LNCaP clone FGC (cell line): ENCODE data around the gene ZNHIT2.
A peak's percentile ranks its signal among the peaks of the same experiment; 100 is the strongest.

ENCODE experiments used
- DNase-seq: peaks from one replicate; pipeline ENCODE4 v3.0.0-alpha.2; 2011; ENCODE audit warnings: low read depth
- H3K4me3 ChIP-seq: 2 replicates; pipeline ENCODE4 v1.5.1; 2011; ENCODE audit warnings: mild to moderate bottlenecking, low read depth, low read length, control low read depth
- TF ChIP-seq, protein P1 (sequence below): IDR thresholded peaks from 2 replicates; pipeline ENCODE4 v1.5.1; 2012; ENCODE audit warnings: mild to moderate bottlenecking; ENCODE audit not compliant: control insufficient read depth, insufficient read depth; ENCODE audit errors: extremely low read depth

ZNHIT2 gene

DNA sequence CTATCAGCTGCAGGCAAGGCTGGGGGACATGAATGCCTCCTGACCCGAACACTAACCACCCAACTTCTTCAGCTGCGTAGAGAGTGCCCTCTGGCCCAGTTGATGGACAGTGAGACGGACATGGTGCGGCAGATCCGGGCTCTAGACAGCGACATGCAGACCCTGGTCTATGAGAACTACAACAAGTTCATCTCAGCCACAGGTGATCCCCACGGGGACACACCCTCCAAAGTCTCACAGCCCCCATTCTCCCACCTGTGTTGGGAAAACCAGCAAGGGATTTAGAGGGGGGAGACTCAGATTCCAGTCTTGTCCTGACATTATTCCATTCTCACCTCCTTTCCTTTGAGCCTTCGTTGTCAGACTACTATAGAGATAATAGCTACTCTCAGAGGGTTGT is 20.6 kb downstream of the ZNHIT2 start:
- H3K4me3 ChIP-seq = peak overlapping the region; percentile 75
- TF ChIP-seq, protein P1, sequence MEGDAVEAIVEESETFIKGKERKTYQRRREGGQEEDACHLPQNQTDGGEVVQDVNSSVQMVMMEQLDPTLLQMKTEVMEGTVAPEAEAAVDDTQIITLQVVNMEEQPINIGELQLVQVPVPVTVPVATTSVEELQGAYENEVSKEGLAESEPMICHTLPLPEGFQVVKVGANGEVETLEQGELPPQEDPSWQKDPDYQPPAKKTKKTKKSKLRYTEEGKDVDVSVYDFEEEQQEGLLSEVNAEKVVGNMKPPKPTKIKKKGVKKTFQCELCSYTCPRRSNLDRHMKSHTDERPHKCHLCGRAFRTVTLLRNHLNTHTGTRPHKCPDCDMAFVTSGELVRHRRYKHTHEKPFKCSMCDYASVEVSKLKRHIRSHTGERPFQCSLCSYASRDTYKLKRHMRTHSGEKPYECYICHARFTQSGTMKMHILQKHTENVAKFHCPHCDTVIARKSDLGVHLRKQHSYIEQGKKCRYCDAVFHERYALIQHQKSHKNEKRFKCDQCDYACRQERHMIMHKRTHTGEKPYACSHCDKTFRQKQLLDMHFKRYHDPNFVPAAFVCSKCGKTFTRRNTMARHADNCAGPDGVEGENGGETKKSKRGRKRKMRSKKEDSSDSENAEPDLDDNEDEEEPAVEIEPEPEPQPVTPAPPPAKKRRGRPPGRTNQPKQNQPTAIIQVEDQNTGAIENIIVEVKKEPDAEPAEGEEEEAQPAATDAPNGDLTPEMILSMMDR = no peak
- DNase-seq = no peak

DNA sequence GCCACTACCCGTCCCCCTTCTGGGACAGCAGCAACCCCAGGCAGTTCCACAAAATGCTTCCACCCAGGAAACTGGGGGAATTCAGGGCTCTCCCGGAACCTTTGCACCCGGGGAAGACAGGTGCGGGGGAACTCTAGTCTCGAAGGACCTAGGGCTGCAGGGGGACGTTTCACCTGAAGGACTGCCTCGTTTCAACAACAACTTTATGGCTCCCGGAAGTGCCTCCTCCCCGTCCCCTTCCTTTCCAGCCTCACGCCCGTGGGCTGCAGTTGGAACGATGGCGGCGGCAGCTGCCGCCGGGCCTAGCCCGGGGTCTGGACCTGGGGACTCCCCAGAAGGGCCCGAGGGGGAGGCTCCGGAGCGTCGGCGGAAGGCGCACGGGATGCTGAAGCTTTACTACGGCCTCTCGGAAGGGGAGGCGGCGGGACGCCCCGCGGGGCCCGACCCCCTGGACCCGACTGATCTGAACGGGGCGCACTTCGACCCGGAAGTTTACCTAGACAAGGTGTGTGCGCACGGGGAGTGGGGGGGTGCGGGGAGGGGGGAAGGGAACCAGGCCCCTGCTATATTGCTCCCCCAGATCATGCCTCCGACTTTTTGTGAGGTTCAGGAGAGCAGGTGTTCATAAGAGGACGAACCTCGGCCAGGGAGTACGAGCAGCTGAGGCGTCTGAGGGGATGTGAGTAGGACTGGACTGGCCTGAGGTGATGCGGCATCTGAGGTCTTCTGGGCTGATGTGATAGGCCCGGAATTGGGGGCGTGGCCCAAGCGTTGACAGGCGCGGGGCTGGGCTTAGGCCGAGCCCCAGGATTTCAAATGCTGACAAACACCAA is 21.3 kb downstream of the ZNHIT2 start, which contains the start of gene VPS51:
Gene VPS51, plus strand, starts transcription at position 241 of the 833 bp plus-strand sequence. Its CDS starts 37 bp downstream, at position 278.
- DNase-seq = peak; percentile 87
- H3K4me3 ChIP-seq = peak within 1 kb of the TSS; percentile 75
- TF ChIP-seq, protein P1 = no peak

DNA sequence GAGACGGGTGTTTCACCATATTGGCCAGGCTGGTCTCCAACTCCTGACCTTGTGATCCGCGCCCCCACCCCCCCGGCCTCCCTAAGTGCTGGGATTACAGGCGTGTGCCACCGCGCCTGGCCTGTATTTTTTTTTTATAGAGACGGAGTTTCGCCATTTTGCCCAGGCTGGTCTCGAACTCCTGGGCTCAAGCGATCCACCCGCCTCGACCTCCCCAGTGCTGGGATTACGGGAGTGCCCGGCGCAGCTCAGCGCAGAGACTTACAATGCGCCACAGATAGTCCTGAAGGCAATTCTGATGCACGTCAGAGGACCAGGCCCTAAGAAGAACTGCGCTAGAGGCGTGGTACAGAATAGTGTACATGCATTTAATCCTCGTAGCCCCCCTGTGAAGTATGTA is 22.1 kb downstream of the ZNHIT2 start:
- no peak for DNase-seq
- TF ChIP-seq, protein P1 = no peak
- H3K4me3 ChIP-seq = peak overlapping the region; percentile 75

DNA sequence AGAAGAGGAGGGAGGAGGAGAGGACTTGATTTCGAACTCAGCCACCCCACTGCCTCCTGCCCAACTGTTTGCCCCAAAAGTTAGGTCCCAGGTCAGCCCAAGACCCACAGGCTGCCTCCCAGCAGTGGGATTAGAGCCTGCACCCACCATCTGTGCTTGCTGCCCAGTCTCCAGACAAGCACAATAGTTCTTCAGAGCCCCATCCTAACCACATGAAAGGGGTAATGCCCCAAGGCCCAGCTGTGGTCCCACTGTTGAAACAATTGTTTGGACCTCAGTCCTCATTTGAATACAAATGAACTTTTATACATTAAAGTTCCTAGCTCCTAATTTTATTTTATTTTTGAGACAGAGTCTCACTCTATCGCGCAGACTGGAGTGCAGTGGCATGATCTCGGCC is 26.9 kb downstream of the ZNHIT2 start:
- H3K4me3 ChIP-seq = no peak overlapping the region
- TF ChIP-seq, protein P1 = no peak
- DNase-seq = no peak

DNA sequence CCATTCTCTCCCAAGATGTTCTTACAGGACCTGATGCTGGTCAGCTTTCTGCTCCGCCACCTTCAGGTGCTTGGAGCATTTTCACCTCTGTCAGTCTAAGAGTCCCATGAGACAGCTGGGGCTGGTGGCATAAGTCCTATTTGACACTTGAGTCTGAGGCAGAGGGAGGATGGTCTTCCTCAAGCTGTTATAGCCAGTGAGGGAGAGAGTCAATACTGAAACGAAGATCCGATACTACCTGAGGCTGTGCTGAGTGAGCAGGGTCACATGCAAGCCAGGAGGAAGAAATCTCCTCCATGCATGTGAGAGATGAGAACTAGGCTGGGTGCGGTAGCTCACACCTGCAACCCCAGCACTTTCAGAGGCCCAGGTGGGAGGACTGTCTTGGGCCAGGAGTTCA is 27.9 kb downstream of the ZNHIT2 start:
- DNase-seq = no peak
- TF ChIP-seq, protein P1 = no peak
- no peak overlapping the region for H3K4me3 ChIP-seq

DNA sequence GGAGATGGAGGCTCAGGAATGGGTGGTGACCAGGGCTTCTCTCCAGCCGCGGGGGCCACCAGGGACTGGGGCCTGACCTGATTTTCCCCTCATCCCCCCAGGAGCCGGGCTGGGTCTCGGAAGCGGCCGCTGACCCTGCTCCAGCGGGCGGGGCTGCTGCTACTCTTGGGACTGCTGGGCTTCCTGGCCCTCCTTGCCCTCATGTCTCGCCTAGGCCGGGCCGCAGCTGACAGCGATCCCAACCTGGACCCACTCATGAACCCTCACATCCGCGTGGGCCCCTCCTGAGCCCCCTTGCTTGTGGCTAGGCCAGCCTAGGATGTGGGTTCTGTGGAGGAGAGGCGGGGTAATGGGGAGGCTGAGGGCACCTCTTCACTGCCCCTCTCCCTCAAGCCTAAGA is 29.7 kb downstream of the ZNHIT2 start:
- H3K4me3 ChIP-seq = no peak overlapping the region
- DNase-seq = no peak
- TF ChIP-seq, protein P1 = no peak
